GM12872 (cell line): Measurements from ENCODE around the gene NDUFA9.

Experiments used
- TF ChIP-seq, protein P1 (sequence below): IDR thresholded peaks from 3 replicates; pipeline ENCODE4 v1.5.1; 2011; ENCODE audit warnings: low read depth, mild to moderate bottlenecking, low read length, moderate library complexity; ENCODE audit not compliant: insufficient read depth

NDUFA9 gene

DNA sequence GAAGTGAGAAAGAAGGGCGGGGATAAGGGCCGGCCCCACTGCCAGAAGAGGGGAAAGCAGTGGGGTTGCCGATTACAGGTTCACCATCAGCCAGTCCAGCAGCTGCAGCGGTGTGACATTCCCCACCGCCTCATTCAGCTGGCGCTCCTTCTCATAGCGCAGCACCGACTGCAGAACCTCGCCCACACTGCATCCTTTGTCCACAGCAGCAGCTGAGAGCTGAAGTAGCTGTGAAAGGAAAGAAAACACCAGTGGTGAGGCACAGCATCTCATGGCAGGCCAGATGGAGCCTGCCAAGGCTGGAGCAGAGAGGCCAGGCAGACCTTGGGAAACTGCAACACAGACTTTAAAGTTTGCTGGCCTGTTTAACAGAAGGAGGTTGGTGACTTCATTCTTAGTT, 33.2 kb upstream of the NDUFA9 start:
- TF ChIP-seq, protein P1, sequence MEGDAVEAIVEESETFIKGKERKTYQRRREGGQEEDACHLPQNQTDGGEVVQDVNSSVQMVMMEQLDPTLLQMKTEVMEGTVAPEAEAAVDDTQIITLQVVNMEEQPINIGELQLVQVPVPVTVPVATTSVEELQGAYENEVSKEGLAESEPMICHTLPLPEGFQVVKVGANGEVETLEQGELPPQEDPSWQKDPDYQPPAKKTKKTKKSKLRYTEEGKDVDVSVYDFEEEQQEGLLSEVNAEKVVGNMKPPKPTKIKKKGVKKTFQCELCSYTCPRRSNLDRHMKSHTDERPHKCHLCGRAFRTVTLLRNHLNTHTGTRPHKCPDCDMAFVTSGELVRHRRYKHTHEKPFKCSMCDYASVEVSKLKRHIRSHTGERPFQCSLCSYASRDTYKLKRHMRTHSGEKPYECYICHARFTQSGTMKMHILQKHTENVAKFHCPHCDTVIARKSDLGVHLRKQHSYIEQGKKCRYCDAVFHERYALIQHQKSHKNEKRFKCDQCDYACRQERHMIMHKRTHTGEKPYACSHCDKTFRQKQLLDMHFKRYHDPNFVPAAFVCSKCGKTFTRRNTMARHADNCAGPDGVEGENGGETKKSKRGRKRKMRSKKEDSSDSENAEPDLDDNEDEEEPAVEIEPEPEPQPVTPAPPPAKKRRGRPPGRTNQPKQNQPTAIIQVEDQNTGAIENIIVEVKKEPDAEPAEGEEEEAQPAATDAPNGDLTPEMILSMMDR: no peak

DNA sequence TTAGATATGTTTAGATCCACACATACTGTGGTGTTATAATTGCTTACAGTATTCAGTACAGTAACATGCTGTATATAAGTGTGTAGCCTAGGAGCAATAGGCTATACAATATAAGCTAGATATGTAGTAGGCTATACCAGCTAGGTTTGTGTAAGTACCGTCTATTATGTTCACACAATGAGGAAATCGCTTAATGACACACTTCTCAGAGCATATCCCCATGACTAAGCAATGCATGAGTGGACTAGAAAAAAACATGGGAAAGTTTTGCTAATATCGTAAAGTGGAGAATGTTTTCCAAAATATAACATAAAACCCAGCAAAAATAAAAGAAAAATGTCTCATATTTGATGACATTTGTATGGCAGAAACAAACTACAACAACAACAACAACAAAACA, 27.4 kb upstream of the NDUFA9 start:
- TF ChIP-seq, protein P1: no peak

DNA sequence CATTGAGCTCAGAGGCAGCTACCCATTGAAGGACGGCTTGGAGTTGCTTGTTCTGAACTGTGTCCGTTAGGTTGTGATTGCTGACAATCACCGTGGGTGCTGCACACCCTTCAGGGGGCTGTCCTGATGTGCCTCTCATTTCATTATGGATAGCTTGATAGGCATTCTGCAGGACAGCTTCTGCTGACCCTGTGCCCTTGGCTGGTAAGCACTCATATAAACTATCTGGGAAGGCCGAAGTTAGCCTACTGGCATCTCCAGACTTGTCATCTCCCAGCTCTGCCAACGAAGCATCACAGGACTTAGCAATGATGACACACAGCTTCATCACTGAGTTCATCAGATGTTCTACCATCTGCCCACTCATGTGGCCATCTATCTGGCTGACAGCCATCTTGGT, 22.4 kb upstream of the NDUFA9 start:
- TF ChIP-seq, protein P1: no peak

DNA sequence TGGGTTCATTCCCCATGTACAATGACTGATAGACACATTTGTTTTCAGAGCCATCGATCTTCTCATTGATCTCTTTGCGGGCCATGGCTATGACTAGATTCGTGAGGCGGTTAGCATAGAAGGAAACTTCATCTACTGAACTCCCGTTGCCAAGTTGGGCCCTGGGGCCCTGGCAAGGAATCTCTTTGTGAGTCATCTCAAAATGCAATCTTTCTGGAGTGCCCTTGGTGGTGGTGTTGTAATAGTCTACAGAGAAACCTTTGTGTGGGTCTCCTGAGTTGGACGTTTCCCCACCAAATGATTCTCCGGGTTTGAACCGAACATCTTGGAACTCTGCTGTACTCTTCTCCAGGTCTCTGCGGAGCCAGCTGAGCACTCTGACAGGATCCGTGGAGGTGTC, 20.5 kb upstream of the NDUFA9 start:
- TF ChIP-seq, protein P1: no peak

DNA sequence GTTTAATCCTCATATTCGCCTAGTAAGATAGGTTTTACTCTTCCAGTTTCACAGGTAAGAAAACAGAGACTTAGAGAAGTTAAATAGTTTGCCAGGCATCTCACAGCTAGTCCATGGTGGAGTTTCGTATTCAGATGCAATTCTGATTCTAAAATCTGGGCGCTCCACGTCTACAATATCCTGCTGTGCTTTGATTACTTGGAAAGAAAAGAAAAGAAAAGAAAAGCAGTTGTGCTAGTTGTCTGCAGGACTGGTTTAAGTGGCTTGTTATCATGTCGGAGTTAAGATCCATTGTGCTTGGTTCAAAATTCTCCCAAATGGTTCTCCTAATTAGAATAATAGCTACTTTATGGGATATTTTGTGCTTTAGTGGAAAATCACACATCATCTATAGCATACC, 18.7 kb upstream of the NDUFA9 start:
- TF ChIP-seq, protein P1: no peak

DNA sequence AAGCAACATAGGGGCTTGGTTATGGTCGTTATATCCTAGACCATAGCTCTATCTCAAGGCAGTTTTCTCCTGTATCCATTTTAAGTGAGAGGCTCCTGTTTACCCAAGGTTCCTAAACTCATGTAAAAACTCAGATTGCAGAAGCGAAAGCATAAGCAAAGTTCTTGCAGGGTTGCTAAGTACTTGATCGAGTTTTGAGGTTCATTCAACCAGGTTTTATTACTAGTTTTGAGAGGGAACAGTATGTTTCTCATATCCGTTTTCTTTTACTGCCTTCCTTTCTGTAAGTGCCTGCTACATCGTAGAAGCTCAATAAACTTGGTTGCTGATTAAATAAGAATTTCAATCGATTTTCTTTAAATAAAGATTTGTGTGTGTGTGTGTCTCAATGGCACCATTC, 5.2 kb upstream of the NDUFA9 start:
- TF ChIP-seq, protein P1: no peak

DNA sequence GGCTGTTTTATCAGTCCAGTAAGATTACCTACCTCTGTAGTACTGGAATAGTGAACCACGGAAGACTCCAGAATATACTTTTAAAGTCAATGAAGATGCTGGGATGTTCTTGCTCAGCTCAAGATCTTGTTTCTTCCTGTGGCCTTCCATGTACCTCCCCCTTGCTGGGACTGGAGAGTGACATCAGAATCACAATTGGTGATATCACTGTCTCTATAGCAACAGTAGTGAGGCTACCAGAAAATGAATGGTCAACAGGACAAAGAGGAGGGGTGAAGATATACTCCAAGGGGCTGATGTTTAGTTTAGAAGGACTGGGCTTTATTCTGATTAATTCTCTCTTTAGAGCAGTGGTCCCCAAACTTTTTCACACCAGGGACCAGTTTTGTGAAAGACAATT, 3.9 kb upstream of the NDUFA9 start:
- TF ChIP-seq, protein P1: no peak

DNA sequence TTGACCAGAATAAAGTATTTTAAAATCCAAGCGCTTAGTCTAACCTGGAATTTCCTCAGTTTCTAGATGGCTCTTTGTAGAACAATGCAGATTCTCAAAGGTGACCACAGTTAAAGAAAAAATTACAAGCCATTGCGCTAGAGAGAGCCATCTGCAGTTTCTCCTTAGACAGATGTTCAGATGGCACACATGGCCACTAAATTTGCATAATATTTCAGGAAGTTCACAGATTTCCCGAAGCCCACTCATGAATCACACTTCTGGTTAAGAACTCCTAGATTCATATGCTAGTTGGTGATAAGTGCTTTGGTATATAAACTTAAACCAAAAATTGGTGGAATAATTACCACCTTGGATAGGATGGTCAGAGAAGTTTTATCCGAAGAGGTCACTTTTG, 812 bp upstream of the NDUFA9 start:
- TF ChIP-seq, protein P1: no peak
